Stimulated activated effector memory CD8-positive, alpha-beta T cell treated with anti-CD3 and anti-CD28 coated beads, Interleukin-12 subunit alpha, Interleukin-12 subunit beta, amount 100 ng/mL, for 72 hours (primary cell): ENCODE data around the gene SPRING1.

Experiments used
- ATAC-seq: fragments of 150-1000 bp; cut with Tn5 transposase; 2 replicates; pipeline ENCODE4 v1.10.0; 2021
- DNase-seq, 2 donors: peaks; one replicate each; pipeline ENCODE4 v3.0.0; 2021 to 2022; ENCODE audit warnings: low spot score in 2 of 2
- H3K27ac Mint-ChIP-seq: one replicate; pipeline ENCODE4 v1.8.0; 2022; ENCODE audit warnings: mild to moderate bottlenecking, mixed read lengths
- H3K36me3 Mint-ChIP-seq: one replicate; pipeline ENCODE4 v1.8.0; 2022; ENCODE audit warnings: mild to moderate bottlenecking, mixed read lengths
- H3K4me1 Mint-ChIP-seq: one replicate; pipeline ENCODE4 v1.8.0; 2022; ENCODE audit warnings: mixed read lengths
- H3K4me3 Mint-ChIP-seq: one replicate; pipeline ENCODE4 v1.8.0; 2022; ENCODE audit warnings: mild to moderate bottlenecking, mixed read lengths
- H3K9me3 Mint-ChIP-seq: one replicate; pipeline ENCODE4 v1.8.0; 2022; ENCODE audit warnings: mixed read lengths

SPRING1 gene

GRCh38 chr12:116737774-116738657 lies at the start of gene SPRING1, which contains the start of gene RNFT2:
TSS of gene SPRING1 (minus strand) at chr12:116738069. CDS start at chr12:116737900, 169 bp downstream.
TSS of gene RNFT2 (plus strand) at chr12:116738315. CDS start at chr12:116740498, 2,183 bp downstream.
- peak within 1 kb of the TSS; percentile 96 for H3K4me3 Mint-ChIP-seq
- DNase-seq (peak; percentile 91 to 98), ATAC-seq (peak; percentile 98)

GRCh38 chr12:116784238-116784612 lies 46.4 kb upstream of the SPRING1 start:
- no peaks in the 10 kb centered on the region for H3K9me3 Mint-ChIP-seq
- DNase-seq (no peak), ATAC-seq (peak; percentile 42)
- no peak overlapping the region for H3K27ac Mint-ChIP-seq
- no peaks in the 10 kb centered on the region for H3K4me1 Mint-ChIP-seq
- H3K4me3 Mint-ChIP-seq: no peak overlapping the region
- H3K36me3 Mint-ChIP-seq: peaks cover 6% of the 10 kb centered on the region

More at GRCh38 chr12:116737774-116738657, at the start of gene SPRING1, which contains the start of gene RNFT2:
- peaks cover 28% of the 10 kb centered on the region for H3K36me3 Mint-ChIP-seq
- H3K4me1 Mint-ChIP-seq: peaks cover 45% of the 10 kb centered on the region
- peak within 1 kb of the TSS; percentile 95 for H3K27ac Mint-ChIP-seq
- H3K9me3 Mint-ChIP-seq: no peaks in the 10 kb centered on the region

DNA sequence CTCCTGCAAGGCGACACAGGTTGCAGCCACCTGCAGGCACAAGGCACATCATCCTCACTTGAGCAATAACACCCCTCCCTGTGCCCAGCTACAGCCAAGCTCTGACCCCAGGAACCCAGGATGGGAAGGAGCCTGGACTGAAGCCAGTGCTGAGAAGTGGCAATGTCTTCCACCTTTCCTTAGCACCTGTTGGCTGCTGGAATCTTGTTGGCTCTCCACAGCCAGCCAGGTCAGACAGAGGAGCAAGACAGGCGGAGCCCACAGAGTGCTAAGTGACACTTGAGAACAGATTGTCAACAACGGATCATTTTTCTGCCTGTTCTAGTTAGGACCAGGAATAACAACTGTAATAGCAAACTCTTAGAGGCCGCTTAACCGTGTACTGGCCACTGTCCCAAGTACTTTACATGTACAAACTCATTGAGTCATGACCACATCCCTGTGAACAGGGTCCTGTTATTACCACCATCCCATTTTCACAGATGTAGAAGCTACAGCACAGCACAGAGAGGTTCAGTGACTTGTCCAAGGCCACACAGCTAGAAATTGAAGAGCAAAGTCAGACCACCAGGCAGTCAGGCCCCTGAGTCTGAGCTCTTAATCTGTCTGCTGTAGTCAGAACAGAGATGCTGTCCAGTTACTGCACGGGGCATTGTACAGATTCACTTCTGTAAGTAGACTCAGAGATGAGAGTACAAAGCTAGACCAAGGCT lies 45.8 kb upstream of the SPRING1 start:
- no peaks in the 10 kb centered on the region for H3K4me1 Mint-ChIP-seq
- peaks cover 6% of the 10 kb centered on the region for H3K36me3 Mint-ChIP-seq
- H3K4me3 Mint-ChIP-seq: no peak overlapping the region

GRCh38 chr12:116780942-116781341 lies 43.1 kb upstream of the SPRING1 start:
- Mint-ChIP-seq H3K4me1 (no peaks in the 10 kb centered on the region), H3K4me3 (no peak overlapping the region), H3K36me3 (peaks cover 6% of the 10 kb centered on the region), H3K9me3 (no peaks in the 10 kb centered on the region), H3K27ac (no peak overlapping the region)
- ATAC-seq: no peak
- no peak for DNase-seq

More for the DNA sequence above, 45.8 kb upstream of the SPRING1 start:
- ATAC-seq: peak; percentile 32
- H3K27ac Mint-ChIP-seq: no peak overlapping the region
- DNase-seq: no peak
- H3K9me3 Mint-ChIP-seq: no peaks in the 10 kb centered on the region

GRCh38 chr12:116779597-116779996 lies 41.7 kb upstream of the SPRING1 start:
- no peaks in the 10 kb centered on the region for H3K9me3 Mint-ChIP-seq
- H3K4me1 Mint-ChIP-seq: no peaks in the 10 kb centered on the region
- no peak overlapping the region for H3K4me3 Mint-ChIP-seq
- ATAC-seq (no peak), DNase-seq (no peak)
- H3K36me3 Mint-ChIP-seq: peaks cover 6% of the 10 kb centered on the region
- no peak overlapping the region for H3K27ac Mint-ChIP-seq

GRCh38 chr12:116777245-116777644 lies 39.4 kb upstream of the SPRING1 start:
- H3K4me1 Mint-ChIP-seq: no peaks in the 10 kb centered on the region
- no peak overlapping the region for H3K4me3 Mint-ChIP-seq
- no peak overlapping the region for H3K27ac Mint-ChIP-seq
- H3K36me3 Mint-ChIP-seq: no peaks in the 10 kb centered on the region
- ATAC-seq (no peak), DNase-seq (no peak)
- H3K9me3 Mint-ChIP-seq: no peaks in the 10 kb centered on the region

- H3K36me3 Mint-ChIP-seq: no peaks in the 10 kb centered on the region
- no peak for ATAC-seq
- no peaks in the 10 kb centered on the region for H3K9me3 Mint-ChIP-seq
- no peak for DNase-seq
- H3K27ac Mint-ChIP-seq: no peak overlapping the region
- no peaks in the 10 kb centered on the region for H3K4me1 Mint-ChIP-seq
- H3K4me3 Mint-ChIP-seq: no peak overlapping the region
These were observed 36.2 kb upstream of the SPRING1 start for GRCh38 chr12:116774020-116774419.

GRCh38 chr12:116773276-116773731 lies 35.4 kb upstream of the SPRING1 start:
- ATAC-seq: no peak
- Mint-ChIP-seq H3K27ac (no peak overlapping the region), H3K36me3 (no peaks in the 10 kb centered on the region), H3K4me1 (no peaks in the 10 kb centered on the region), H3K4me3 (no peak overlapping the region), H3K9me3 (no peaks in the 10 kb centered on the region)
- no peak for DNase-seq

DNA sequence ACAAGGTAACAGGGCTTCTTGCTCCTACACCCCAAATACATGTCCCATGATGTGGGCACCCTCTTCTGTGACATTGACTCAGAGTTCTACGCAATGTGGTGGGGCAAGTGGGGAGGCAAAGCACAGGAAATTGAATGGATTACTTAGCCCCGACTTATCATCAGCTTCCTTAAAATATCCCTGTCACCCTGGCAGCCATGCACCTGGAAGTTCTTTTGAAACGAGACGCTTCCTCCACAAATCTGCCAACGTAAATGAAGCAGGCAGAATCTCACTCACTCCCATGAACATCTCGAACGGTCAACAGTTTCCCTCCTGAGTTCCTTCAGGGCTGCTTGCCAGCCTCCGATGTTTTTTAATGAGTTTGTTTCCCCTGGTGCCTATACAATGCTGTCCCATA lies 33.8 kb upstream of the SPRING1 start:
- Mint-ChIP-seq H3K36me3 (no peaks in the 10 kb centered on the region), H3K9me3 (no peaks in the 10 kb centered on the region), H3K4me1 (no peaks in the 10 kb centered on the region), H3K4me3 (no peak overlapping the region), H3K27ac (no peak overlapping the region)
- ATAC-seq (no peak), DNase-seq (no peak)

- ATAC-seq (no peak), DNase-seq (no peak)
- H3K27ac Mint-ChIP-seq: no peak overlapping the region
- H3K9me3 Mint-ChIP-seq: no peaks in the 10 kb centered on the region
- H3K4me3 Mint-ChIP-seq: no peak overlapping the region
- H3K36me3 Mint-ChIP-seq: no peaks in the 10 kb centered on the region
- no peaks in the 10 kb centered on the region for H3K4me1 Mint-ChIP-seq
These were observed 28.9 kb upstream of the SPRING1 start for GRCh38 chr12:116766746-116767145.

- no peaks in the 10 kb centered on the region for H3K36me3 Mint-ChIP-seq
- no peak overlapping the region for H3K27ac Mint-ChIP-seq
- ATAC-seq (no peak), DNase-seq (no peak)
- no peak overlapping the region for H3K4me3 Mint-ChIP-seq
- no peaks in the 10 kb centered on the region for H3K4me1 Mint-ChIP-seq
- no peaks in the 10 kb centered on the region for H3K9me3 Mint-ChIP-seq
These were observed 28.4 kb upstream of the SPRING1 start for GRCh38 chr12:116766285-116766684.

DNA sequence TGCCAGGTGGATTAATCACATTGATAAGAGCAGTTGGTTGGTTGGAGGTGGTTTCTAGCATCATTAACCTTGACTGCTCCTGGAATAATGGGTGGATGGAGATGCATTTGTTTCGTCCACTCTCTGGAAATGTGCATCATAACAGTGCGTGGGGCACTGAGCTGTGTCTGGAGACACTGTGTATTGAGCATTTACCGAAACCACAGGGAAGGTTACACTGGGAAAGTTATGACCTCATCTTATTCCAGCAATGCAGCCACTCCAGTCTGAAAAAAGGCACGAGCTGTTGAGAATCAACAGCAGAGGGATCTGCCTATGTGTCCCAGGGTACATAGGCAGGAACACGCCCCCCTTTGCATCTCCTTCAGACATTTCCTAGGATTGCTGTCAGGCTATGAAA lies 27.4 kb upstream of the SPRING1 start:
- no peak overlapping the region for H3K27ac Mint-ChIP-seq
- DNase-seq: no peak
- ATAC-seq: no peak
- no peaks in the 10 kb centered on the region for H3K36me3 Mint-ChIP-seq
- H3K9me3 Mint-ChIP-seq: no peaks in the 10 kb centered on the region
- H3K4me3 Mint-ChIP-seq: no peak overlapping the region
- H3K4me1 Mint-ChIP-seq: peaks cover under 1% of the 10 kb centered on the region

DNA sequence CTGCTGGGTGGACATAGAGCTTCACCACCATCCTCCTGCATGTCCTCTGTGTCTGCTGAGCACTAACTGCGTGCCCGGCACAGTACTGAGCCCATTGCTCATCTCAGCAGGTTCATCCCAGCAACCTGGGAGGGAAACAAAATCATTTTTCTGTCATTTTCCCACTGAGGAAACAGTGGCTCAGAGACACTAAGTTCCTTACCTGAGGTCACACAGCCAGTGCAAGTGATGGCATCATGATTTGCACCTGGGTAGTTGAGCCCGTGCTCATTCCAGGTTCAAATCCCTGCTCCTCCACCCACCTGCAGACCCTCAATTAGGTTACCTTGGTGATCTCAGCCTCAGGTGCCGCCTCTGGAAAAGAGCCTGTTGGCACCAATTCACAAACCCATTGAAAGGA lies 23.6 kb upstream of the SPRING1 start:
- H3K36me3 Mint-ChIP-seq: no peaks in the 10 kb centered on the region
- DNase-seq (no peak), ATAC-seq (no peak)
- peaks cover 15% of the 10 kb centered on the region for H3K4me1 Mint-ChIP-seq
- no peak overlapping the region for H3K4me3 Mint-ChIP-seq
- no peaks in the 10 kb centered on the region for H3K9me3 Mint-ChIP-seq
- H3K27ac Mint-ChIP-seq: no peak overlapping the region

GRCh38 chr12:116760622-116761020 lies 22.8 kb upstream of the SPRING1 start:
- ATAC-seq: no peak
- H3K4me3 Mint-ChIP-seq: peak overlapping the region; percentile 63
- no peak overlapping the region for H3K27ac Mint-ChIP-seq

DNA sequence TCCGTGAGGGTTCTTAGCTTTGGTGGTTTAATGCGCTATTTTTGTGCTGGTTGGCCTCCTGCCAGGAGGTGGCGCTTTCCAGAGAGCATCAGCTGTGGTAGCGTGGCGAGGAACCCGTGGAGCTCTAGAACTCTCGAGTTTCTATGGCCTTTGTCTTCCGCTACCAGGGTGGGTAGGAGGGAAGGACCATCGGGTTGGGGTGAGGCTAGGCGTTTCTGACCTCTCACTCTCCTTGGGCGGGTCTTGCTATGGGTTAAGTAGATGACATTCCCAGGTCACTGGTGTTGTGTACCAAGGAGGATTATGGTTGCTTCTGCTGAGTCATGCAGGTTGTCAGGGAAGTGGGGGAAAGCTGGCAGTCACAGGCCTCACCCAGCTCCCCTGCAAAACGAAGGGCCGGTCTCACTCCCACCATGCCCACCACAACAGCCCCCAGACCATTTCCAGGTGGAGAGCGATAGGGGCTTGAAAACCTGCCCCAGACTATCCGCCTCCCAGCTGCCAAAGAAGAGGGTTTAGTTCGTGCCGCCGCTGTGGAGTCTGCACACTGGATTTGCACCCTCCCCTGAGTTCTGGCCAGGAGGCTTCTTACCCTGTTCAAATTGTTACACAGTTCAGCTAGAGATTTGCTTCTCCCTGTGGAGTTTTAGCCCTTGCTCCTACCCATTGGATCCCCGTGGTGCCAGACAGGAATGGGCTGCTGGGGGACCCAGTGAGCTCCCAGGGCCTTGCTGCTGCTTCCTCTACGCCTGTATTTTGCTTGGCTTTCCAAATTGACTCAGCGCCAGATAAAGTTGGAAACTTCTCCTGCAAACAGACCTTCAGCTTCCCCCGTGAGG lies 22.1 kb upstream of the SPRING1 start:
- Mint-ChIP-seq H3K27ac (peak overlapping the region; percentile 78), H3K4me1 (peaks cover 15% of the 10 kb centered on the region), H3K4me3 (peak overlapping the region; percentile 63), H3K9me3 (no peaks in the 10 kb centered on the region), H3K36me3 (no peaks in the 10 kb centered on the region)
- DNase-seq: peak in 1 of 2 donors; percentile 52
- peak; percentile 64 for ATAC-seq

More at GRCh38 chr12:116760622-116761020, 22.8 kb upstream of the SPRING1 start:
- Mint-ChIP-seq H3K9me3 (no peaks in the 10 kb centered on the region), H3K4me1 (peaks cover 15% of the 10 kb centered on the region), H3K36me3 (no peaks in the 10 kb centered on the region)
- DNase-seq: no peak
